CD4-positive, alpha-beta T cell treated with Interleukin-15 for 1 hour (primary cell): ENCODE data around the gene SOX5.
A peak's percentile ranks its signal among the peaks of the same experiment; 100 is the strongest.
"Not testable (repeated sequence)": the region's sequence is repeated elsewhere in the genome, so short reads cannot be mapped to it uniquely, and the experiment has no call there.

Source experiments
- DNase-seq: peaks from one replicate; pipeline ENCODE4 v3.0.0-alpha.2; 2020

SOX5 gene

DNA sequence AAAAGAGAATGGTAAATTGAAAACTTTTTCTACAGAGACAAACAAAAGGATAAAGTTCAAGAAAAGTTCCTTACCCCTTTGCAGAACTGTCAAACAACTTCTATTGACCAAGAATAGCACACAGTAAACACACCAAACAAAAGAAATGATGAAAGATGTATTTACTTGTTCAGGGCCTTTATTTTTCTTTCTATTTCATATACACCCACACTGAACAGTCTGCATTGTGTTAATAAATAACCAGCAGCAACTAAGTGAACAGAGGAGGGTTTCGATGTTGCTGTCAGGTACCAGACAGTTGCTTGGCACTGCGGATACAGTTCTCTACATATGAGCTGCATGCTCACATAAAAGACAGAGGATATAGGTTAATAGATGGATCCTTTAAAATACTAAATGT is 122.1 kb downstream of the SOX5 start:
- no peak for DNase-seq

DNA sequence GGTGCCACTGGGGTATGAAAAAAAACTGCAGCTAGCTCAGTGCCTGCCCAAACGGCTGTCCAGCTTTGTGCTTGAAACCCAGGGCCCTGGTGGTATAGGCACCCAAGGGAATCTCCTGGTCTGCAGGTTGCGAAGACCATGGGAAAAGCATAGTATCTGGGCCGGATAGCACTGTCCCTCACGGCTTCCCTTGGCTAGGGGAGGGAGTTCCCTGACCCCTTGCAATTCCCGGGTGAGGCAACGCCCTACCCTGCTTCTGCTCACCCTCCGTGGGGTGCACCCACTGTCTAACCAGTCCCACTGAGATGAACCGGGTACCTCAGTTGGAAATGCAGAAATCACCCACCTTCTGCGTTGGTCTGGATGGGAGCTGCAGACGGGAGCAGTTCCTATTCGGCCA is 124.3 kb downstream of the SOX5 start:
- DNase-seq = peak; percentile 14

DNA sequence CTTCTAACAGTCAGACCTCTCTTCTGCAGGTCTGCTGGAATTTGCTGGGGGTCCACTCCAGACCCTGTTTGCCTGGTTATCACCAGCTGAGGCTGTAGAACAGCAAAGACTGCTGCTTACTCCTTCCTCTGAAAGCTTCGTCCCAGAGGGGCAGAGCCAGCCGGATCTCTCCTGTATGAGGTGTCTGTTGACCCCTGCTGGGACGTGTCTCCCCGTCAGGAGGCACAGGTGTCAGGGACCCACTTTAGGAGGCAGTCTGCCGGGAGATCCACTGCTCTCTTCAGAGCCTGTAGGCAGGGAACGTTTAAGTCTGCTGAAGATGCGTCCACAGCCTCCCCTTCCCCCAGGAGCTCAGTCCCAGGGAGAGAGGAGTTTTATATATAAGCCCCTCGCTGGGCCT is 125.1 kb downstream of the SOX5 start:
- DNase-seq = no peak

DNA sequence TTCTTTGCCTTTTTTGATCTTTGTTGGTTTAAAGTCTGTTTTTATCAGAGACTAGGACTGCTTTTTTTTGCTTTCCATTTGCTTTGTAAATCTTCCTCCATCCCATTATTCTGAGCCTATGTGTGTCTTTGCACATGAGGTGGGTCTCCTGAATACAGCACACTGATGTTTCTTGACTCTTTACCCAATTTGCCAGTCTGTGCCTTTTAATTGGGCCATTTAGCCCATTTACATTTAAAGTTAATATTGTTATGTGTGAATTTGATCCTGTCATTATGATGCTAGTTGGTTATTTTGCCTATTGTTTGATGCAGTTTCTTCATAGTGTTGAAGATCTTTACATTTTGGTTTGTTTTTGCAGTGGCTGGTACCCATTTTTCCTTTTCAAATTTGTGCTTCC is 126.6 kb downstream of the SOX5 start:
- DNase-seq = not testable (repeated sequence)

DNA sequence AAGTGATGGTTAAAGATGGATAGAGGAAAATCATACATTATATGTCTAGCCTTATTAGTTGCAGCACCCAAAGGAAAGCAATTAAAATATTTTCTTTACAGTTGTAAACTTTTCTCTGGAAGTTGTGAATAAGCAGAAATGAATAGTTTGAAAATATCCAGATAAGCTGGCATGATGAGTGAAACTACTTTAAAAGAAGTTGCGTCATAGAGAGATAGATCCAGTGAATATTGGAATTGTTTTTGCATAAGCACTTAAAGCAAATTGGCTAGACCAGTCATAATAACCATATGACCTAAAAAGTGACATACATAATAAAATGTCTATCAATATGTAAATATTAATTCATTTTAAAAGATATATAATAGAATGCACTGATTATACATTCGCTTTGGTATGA is 132.1 kb downstream of the SOX5 start:
- no peak for DNase-seq

DNA sequence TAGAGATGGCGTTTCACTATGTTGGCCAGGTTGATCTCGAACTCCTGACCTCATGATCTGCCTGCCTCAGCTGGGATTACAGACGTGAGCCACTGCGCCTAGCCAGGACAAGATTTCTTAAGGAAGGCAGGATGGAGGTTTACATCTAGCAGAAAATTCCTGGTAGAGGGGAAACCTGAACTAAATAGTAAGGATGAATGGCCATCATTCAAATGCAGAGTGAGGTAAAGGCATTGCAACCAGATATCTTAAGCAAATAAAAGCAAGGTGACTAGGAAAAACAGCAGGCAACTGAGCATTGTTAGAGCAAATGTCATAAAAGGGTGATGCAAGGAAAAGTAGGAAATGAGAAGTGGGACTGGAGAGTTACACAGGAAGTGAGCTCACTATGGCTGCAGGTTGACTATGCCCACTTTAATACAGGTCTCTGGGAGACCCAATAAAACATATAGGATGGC is 133.0 kb downstream of the SOX5 start:
- DNase-seq = no peak

DNA sequence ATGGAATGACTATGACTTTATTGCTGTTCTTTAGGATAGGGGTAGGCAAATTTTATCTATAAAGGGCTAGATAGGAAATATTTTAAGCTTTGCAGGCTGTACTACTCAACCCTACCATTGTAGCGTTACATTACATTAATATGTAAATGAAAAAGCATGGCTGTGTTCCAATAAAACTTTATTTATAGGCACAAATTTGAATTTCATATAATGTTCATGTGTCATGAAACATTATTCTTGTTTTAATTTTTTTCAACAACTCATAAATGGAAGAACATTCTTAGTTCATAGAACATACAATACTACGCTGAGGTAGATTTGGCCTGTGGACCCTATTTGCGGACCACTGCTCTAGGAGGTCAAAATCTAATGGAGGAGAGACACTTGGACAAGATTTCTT is 133.7 kb downstream of the SOX5 start:
- DNase-seq = no peak

DNA sequence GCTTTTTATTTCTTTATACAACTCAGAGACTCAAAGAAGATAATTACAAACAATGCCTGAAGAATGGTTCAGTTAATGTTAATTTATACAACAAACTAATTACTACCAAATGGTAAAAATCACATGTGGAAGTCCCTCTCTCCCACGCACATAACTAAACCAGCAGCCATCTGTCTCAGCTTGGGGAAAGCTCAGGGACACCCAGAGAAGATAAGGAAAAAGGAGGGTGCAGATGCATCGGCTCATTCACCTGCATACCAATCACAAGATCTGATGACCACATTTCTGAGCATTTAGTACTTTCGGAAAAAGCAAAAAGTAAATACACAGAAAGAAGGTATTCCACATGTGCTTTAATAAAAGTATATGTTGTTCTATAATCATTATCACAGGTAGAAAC is 136.3 kb downstream of the SOX5 start:
- DNase-seq = no peak

DNA sequence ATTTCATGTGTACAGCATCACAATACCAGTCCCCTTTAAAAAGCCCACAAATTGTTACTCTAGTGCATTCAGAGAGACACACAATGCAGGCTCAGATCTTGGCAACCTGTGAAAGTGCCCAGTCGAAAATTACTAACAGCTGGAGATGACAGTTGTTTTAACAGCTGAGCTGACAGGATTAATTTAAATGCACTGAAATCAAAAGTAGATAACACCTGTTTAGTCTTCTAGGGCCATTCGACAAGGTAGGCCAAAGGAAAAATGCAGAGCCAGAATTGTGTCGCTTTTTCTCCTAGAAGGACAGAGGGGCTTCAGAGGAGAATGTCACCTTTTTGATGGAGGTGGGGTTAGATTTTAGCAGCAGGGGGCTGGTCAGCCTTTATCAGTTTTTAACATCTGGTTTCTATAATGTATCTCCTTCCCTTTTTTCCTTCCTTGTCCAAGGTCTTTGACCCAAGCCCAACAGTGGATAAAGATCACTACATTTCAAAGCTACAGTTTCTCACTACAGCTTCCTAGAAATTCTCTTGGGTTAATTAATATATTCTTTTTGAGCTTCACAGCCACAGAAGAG is 139.1 kb downstream of the SOX5 start:
- no peak for DNase-seq

DNA sequence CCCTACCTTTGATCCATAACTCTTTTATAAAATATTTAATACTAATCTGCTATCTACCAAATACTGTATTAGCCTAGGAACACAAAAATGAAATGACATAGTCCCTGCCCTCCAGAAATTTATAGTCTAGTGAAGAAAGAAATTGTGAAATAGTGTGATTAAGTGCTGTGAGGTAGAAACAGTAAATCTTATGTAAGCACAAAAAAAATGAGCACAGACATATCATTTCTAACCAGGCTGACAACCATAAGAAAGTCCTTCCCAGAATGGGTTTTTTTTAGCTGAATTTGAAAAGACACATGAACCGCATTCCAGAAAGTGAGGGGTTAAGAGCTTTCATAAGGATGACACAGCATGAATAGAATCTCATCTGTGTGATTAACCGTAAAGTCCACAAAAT is 145.9 kb downstream of the SOX5 start:
- DNase-seq = no peak

DNA sequence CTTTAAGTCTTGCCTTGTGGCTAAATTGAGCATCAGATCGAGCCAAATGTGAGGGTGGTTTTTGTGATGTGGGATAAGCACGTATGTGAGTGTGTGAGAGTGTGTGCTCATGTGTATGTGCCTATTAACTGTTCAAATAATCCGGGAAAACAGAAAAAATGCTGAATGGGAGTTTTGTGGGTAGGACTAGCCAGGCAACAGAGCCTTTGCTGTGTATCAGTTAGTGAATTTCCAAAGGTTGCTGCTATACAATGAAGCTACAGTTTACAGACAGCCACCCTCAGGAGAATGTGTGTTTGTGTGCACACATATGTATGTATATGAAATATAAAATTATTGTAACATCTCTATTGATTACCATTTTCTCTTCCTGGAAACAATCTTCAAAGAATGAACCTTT is 154.0 kb downstream of the SOX5 start:
- no peak for DNase-seq

DNA sequence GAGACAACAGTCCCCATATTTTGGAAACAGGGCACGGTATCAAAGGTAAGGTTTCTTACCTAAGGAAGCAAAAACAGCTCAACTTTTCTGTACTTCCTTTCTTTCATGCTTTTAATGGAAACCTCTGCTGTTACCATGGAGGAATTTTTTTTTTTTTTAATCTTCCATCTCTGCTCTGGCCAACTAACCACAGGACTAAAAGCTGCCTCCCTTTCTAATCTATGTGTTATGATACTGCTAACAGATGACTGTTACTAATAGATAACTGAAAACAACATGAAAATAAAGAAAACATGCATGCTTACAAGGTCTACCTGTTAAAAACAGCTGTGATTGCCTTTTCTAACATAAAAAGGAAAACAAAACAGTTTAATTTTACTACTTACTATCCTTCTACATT is 168.4 kb downstream of the SOX5 start:
- DNase-seq = no peak

DNA sequence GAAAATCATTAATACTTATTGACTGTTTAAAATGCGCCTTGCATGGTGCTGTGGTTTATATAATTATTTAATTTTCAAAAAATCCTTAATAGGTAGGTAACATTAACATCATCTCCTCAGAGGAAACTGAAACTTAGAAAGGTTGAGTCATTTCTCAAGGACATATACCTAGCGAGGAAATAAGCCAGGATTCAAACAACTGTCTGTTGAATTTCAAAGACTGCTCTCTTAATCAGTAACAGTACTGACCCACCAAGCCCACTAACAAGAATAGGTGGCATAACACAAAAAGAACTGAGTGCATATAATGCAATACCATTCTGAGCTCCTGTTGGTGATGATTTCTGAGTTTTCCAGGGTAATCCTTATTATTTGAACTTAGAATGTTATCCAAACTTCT is 174.3 kb downstream of the SOX5 start:
- no peak for DNase-seq

DNA sequence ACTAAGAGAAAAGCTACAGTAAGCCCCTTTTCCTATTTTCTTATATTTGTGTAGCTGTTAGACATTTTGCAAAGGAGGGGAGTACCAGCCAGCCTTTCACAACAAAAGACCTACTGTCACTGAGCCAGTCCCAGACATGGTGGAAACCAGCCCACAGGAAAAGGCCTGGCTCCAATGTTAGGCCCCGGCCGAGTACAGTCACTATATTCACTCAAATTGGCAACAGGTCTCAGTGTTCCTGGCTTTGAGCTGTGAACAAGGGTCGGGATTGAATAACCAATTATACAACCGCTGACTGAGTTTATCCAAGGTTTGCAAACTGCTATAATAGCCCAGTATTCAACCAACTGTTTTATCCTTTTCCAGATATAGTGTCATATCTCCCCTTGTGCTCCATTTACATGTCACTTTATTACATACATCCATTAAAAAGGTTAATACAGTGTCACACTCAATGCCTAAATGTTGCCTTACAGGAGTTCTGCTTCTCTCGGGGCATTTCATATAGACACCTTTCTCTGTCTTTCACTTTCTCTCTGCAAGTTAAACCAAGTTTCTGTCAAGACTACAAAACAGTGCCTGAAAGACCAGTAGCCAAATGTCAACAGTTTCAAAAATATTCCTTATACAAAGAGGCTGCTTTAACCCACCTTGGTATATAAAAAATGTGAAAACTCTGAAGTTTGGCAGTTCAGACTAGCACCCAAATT is 178.1 kb downstream of the SOX5 start:
- DNase-seq = no peak

DNA sequence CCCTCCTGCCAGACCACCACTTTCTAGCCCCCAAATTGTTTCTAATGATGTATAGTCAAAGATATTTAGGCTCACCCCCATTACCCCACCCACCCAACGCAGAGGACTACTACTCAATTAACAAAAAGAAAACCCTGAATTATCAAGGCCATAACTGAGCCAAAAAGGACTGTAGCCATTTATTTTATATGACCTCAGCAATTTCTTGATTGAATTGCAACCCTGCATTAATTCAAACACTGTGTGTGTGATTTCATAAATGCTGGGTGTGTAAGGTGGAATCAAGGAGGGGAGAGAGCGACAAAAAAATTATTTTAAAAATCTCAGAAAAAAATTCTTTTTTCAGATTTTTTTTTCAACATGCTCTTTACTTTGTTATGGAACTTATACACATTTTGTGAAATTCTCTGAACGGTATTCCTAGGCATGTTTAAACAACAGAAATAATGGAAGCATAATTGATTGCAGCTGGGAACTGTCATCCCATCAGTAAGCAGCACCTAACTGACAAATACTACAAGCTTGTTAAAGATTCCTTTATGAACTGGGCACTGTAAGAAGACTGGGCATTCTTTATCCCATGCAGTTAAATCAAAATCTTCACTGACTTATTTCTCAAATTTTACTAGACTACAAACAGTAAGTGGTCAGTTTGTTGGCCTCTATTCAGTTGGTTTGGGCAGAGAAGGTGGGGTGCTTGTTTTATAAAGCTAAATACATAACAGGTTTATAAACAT is 179.1 kb downstream of the SOX5 start:
- DNase-seq = no peak

DNA sequence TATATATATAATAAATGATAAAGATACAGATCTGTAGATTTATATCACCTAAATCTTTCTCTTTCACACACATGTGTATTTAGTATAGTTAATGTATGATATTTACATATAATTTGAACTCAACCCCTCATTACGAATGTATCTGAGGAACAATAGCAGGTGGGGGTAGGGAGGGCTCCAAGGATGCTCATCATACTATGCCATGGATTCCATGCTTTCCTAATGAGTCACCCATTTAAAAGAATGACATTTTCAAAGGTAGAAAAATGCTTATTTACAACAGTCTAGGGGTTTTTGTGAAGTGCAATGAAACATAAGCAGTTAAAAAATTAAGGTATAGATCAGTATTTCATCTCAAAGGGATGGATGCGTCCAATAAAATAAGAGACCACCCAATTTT is 181.6 kb downstream of the SOX5 start:
- DNase-seq = no peak

DNA sequence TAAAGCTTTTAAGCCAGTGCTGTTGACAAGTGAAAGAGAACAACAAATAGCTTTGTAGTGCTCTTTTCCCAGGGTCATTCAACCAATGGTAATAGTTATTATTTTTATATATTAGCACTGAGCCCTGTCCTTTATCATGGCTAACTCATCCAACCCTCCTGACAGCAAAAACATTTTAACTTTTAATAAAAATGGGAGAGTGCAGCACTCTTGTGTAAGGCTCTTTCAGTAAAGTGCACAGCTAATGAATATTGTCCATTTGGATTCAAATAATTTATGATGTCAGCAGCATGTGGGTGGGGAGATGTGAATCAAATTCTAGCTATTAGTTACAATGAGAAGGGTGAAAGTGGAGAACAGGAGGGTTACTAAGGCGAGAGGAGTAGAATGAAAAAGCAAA is 185.7 kb downstream of the SOX5 start:
- DNase-seq = no peak

DNA sequence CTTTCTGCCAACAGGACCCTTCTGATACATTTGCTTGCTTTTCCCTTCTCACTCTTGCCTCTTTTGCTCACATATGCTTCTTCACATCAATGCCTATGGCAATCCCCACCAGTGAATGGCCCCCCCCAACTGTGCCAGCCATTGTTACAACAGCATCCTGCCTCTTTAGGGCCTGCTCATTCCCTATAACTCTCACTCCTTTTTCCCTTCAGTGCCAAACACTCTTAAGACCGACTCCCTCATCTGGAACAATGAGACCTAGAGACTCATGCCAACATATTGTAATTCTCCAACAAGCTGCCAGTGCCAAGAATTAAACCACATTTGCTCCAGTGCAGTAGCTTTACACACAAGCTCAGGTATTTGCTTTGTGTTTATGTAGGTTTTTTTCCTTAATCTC is 189.0 kb downstream of the SOX5 start:
- DNase-seq = no peak

DNA sequence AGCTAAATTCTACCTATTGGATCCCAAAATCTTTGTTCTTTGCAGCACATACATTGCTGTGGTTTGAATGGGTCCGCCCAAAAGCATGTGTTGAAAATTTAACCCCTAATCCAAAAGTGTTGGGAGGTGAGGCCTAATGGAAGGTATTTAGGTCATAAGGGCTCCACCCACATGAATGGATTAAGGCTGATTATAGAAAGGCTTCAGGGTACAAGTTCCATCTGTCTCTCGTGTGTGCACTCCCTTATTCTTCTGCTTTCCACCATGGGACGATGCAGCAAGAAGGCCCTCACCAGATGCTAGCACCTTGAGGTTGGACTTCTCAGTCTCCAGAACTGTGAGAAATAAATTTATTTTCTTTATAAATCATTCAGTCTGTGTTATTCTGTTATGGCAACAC is 190.9 kb downstream of the SOX5 start:
- no peak for DNase-seq

DNA sequence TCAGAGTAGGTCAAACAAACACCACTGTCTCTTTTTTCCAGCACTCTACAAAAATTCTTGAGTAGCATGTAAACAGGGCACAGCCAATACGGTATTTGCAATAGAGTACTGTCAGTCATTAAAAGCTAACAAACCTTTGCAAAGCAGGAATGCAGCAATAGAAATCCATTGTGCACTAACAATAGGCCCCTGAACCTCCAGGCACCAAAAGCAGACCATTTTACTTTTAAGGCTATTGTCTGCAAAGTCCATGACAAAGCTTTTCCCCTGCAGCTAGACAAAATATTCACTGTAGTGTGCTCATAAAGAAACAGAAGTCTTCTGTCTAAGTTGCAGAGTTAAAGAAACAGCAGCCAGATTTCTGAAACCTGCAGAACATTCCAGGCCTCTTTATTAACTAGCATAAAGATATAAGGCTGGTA is 191.9 kb downstream of the SOX5 start:
- no peak for DNase-seq

DNA sequence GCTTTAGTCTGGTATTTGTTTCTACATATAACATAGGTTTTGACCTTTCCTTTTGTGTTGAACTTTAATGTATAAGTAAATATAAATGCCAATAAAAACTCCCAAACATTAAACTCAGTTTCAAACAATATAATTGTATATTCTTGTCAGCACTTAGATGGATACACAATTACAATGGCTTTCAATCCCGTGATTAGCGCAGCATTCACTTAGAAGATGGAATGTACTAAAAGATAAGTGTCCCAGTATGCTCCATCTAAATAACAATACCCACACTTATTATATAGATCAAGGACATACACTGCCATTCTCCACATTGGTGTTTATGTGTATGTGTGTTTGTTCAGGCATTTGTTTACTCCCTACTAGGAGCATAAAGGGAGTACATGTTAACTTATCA is 193.1 kb downstream of the SOX5 start:
- no peak for DNase-seq

DNA sequence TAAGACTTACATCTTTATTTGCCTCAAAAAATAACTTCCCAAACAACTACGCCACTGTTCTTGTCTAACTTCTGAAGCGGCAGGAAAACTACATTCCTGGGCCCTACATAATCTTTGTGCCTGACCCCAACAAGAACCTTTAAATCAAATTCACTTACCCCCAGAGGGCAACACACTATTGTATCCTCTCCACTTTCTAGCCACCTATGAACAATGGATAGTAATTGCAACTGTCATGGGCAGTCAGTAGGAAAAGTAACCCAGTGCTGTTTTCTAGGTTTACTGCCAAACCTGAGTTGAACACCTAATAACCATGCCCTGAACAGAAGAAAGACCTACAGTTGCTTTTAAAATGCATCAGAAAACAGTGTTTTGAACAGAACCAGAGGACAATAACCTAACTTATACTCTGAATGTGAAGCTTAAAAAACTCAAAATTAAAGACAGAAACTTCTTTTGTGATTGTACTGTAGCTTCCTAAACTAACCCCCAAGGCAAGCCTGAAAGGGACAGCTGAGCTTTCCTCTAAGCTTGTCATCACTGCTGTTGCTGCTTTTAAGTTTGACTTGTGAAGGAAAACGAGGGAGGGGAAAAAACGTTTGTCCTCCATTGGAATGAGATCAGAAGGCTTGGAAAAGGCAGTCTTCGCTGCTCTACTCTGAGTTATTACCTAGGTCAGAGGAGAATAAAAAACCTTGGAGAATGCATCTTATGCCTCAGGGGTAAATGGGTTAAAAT is 195.7 kb downstream of the SOX5 start:
- DNase-seq = no peak

DNA sequence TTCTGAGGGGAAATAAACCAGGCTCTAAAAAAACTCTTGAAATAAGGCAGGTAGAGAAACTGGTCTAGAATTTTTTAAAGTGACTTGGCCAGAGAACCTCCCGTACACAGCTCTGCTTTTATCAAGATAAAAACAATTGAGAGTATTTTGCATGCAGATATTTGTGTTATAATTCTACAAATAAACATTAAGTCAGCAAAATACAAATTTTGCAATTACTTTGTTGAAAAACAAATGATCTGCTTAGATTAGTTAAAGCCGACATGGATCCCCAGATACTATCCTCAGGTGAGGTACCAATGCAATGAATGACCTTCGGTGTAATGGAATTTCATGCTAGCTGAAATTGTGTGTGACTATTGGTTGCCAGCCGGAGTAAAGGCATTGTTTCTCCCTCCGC is 197.2 kb downstream of the SOX5 start:
- no peak for DNase-seq

DNA sequence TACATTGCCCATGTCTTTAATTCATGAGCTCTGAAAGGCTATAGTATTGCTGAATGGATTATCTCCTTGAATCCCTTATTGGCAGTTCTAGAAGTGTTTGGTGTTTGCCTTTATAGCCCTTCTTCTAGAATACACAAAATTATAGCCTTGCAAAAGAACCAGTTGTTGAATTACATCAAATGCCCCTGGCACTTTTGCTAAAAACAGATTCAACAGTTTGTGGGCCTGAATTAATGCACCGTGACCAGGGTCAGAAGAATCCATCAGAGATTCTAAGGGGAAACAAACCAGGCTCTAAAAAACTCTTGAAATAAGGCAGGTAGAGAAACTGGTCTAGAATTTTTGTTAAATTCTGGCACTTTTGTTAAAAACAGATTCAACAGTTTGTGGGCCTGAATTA is 197.8 kb downstream of the SOX5 start:
- DNase-seq = no peak
